ENCODE results near the gene FBN2.

Gene FBN2

GRCh38 chr5:128228008-128228407 is 310.0 kb downstream of the FBN2 start:
- no peak overlapping the region for H3K9ac ChIP-seq
- TF ChIP-seq Cebpa-rat (IDR thresholded peaks at IDR 0.05), result no peak
- H3K27ac ChIP-seq, result no peak overlapping the region
- H3K36me3 ChIP-seq, result no peaks in the 10 kb centered on the region
- H3K4me1 ChIP-seq, result peaks cover 0 to 8% (median 0%) of the 10 kb centered on the region in 10 experiments; a peak in 6 of 20 replicates
- no peaks in the 10 kb centered on the region for H4K20me1 ChIP-seq
- peak overlapping the region in 5 of 11 experiments; percentile 7 to 28 (median 17); a peak in 2 of 22 replicates for H3K4me2 ChIP-seq
- no peaks in the 10 kb centered on the region for H3K9me3 ChIP-seq (replicated peaks in 1 of 11)
- H3K4me3 ChIP-seq, result no peak overlapping the region
- no peaks in the 10 kb centered on the region for H3K27me3 ChIP-seq

DNA sequence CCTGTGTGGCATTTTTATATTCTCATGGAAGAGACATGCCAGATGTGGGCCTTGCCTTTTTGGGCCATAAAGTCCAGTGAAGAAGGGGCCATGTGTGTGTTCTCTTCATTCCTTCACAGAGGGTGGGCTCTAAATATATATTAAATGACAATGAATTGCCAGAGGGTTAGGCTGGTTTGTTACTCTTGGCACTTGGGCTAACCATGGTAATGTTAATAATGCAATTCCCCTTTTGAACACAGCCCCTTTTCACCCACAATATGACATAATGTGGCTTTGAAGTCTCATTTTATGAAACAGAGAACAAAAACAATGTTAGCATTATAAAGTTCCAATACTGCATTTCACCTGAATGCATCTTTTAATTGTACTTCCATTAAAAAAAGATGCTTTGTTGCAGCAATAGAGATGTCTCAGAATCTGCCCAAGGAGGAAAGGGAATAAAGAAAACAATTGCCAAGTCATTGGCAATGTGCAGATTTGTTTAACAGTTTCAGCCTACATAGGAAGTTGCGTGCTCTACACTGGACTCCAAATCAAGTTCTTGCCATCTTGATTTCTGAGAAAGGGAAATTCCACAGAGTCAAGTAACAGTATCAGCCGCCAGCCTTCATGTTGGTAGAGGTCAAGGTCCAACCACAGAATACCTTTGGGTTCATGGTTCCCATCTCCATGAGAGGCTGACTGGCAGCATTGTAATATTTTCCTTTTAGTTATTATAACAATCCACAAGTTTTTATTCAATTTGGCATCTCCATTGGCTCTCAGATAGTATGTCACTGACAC is 312.6 kb downstream of the FBN2 start:
- H3K4me2 ChIP-seq, result no peak overlapping the region
- H3K4me3 ChIP-seq, result no peak overlapping the region
- H3K9ac ChIP-seq, result no peak overlapping the region
- H4K20me1 ChIP-seq, result no peaks in the 10 kb centered on the region
- TF ChIP-seq Cebpa-rat (IDR thresholded peaks at IDR 0.05), result no peak
- H3K4me1 ChIP-seq, result peaks cover 0 to 8% (median 0%) of the 10 kb centered on the region in 10 experiments; a peak in 6 of 20 replicates
- no peaks in the 10 kb centered on the region for H3K36me3 ChIP-seq
- no peaks in the 10 kb centered on the region for H3K27me3 ChIP-seq
- H3K9me3 ChIP-seq (replicated peaks in 1 of 11), result no peaks in the 10 kb centered on the region
- H3K27ac ChIP-seq, result no peak overlapping the region

- peaks cover 0 to 8% (median 0%) of the 10 kb centered on the region in 10 experiments; a peak in 6 of 20 replicates for H3K4me1 ChIP-seq
- H3K27me3 ChIP-seq, result no peaks in the 10 kb centered on the region
- no peaks in the 10 kb centered on the region for H3K9me3 ChIP-seq (replicated peaks in 1 of 11)
- no peak for TF ChIP-seq Cebpa-rat (IDR thresholded peaks at IDR 0.05)
- H3K4me2 ChIP-seq, result no peak overlapping the region
- H3K27ac ChIP-seq, result no peak overlapping the region
- H3K4me3 ChIP-seq, result no peak overlapping the region
- H3K9ac ChIP-seq, result no peak overlapping the region
- no peaks in the 10 kb centered on the region for H4K20me1 ChIP-seq
- no peaks in the 10 kb centered on the region for H3K36me3 ChIP-seq
These were observed 313.7 kb downstream of the FBN2 start for GRCh38 chr5:128224336-128224735.

- H3K4me1 ChIP-seq, result no peaks in the 10 kb centered on the region
- no peaks in the 10 kb centered on the region for H4K20me1 ChIP-seq
- no peak overlapping the region for H3K4me3 ChIP-seq
- H3K27me3 ChIP-seq, result no peaks in the 10 kb centered on the region
- H3K27ac ChIP-seq, result no peak overlapping the region
- no peak overlapping the region for H3K4me2 ChIP-seq
- H3K36me3 ChIP-seq, result no peaks in the 10 kb centered on the region
- H3K9me3 ChIP-seq (replicated peaks in 1 of 11), result no peaks in the 10 kb centered on the region
- no peak overlapping the region for H3K9ac ChIP-seq
- TF ChIP-seq Cebpa-rat (IDR thresholded peaks at IDR 0.05), result no peak
These were observed 317.2 kb downstream of the FBN2 start for GRCh38 chr5:128220841-128221240.

GRCh38 chr5:128216860-128217531 is 321.0 kb downstream of the FBN2 start:
- Histone ChIP-seq H3K27ac (no peak overlapping the region), H3K4me1 (no peaks in the 10 kb centered on the region), H4K20me1 (no peaks in the 10 kb centered on the region; a peak in 1 of 22 replicates), H3K36me3 (no peaks in the 10 kb centered on the region), H3K27me3 (no peaks in the 10 kb centered on the region), H3K4me2 (no peak overlapping the region), H3K9me3 (replicated peaks in 1 of 11) (no peaks in the 10 kb centered on the region), H3K9ac (no peak overlapping the region), H3K4me3 (no peak overlapping the region)
- TF ChIP-seq Cebpa-rat (IDR thresholded peaks at IDR 0.05), result no peak

DNA sequence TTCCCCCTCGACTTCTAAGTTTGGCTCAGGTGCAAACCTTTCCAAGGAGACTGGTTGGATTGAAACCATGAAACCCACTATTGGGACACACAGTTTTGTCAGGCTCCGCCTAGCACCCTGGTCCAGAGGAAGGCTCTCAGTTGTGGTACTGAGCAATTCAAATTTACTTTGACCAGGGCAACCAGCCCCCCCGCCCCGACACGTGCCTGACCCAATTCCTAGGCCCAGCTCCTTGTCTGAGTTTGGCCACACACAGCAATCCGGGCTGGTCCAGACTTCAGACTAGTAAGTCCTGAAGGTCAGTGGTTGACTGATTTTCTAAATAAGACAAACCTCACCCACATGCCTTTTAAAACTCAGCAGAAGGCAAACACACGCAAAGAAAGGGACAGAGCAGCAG is 321.8 kb downstream of the FBN2 start:
- H3K36me3 ChIP-seq, result no peaks in the 10 kb centered on the region
- no peak overlapping the region for H3K9ac ChIP-seq
- no peaks in the 10 kb centered on the region for H3K27me3 ChIP-seq
- H3K4me2 ChIP-seq, result no peak overlapping the region
- no peak for TF ChIP-seq Cebpa-rat (IDR thresholded peaks at IDR 0.05)
- H3K4me3 ChIP-seq, result no peak overlapping the region
- no peaks in the 10 kb centered on the region for H3K4me1 ChIP-seq
- H4K20me1 ChIP-seq, result no peaks in the 10 kb centered on the region; a peak in 1 of 22 replicates
- no peaks in the 10 kb centered on the region for H3K9me3 ChIP-seq (replicated peaks in 1 of 11)
- no peak overlapping the region for H3K27ac ChIP-seq

DNA sequence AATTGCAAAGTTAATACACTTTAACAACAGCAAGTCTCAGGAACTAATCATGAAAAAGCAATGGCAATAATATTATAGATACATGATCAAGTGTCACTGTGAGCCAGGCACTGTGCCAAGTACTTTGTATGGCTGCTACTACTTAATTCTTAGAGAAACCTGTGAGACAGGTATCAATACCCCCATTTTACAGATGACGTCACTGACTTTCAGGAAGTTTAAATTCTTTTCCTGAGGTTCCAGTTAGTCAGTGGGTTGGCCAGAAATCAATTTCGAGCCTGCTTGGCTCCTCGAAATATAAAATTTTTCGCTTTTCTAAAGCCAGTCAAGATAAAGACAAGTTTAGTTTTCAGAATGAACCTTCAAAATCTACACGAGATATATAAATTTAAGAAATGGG is 324.2 kb downstream of the FBN2 start:
- Histone ChIP-seq H3K4me3 (no peak overlapping the region), H3K4me2 (no peak overlapping the region), H3K36me3 (no peaks in the 10 kb centered on the region), H4K20me1 (no peaks in the 10 kb centered on the region; a peak in 1 of 22 replicates), H3K27me3 (no peaks in the 10 kb centered on the region), H3K9me3 (replicated peaks in 1 of 11) (no peaks in the 10 kb centered on the region), H3K9ac (no peak overlapping the region), H3K4me1 (no peaks in the 10 kb centered on the region), H3K27ac (no peak overlapping the region)
- TF ChIP-seq Cebpa-rat (IDR thresholded peaks at IDR 0.05), result no peak

GRCh38 chr5:128213340-128213739 is 324.7 kb downstream of the FBN2 start:
- TF ChIP-seq Cebpa-rat (IDR thresholded peaks at IDR 0.05), result no peak

GRCh38 chr5:128212191-128212806 is 325.7 kb downstream of the FBN2 start:
- Histone ChIP-seq H3K9me3 (replicated peaks in 1 of 11) (no peaks in the 10 kb centered on the region), H3K9ac (no peak overlapping the region; a peak in 1 of 22 replicates), H3K4me3 (no peak overlapping the region), H4K20me1 (no peaks in the 10 kb centered on the region; a peak in 1 of 22 replicates), H3K27ac (no peak overlapping the region), H3K4me2 (no peak overlapping the region), H3K36me3 (no peaks in the 10 kb centered on the region), H3K4me1 (no peaks in the 10 kb centered on the region), H3K27me3 (no peaks in the 10 kb centered on the region)
- no peak for TF ChIP-seq Cebpa-rat (IDR thresholded peaks at IDR 0.05)

More at GRCh38 chr5:128213340-128213739, 324.7 kb downstream of the FBN2 start:
- no peak overlapping the region for H3K4me3 ChIP-seq
- no peak overlapping the region for H3K4me2 ChIP-seq
- no peak overlapping the region for H3K9ac ChIP-seq
- no peaks in the 10 kb centered on the region for H3K27me3 ChIP-seq
- no peaks in the 10 kb centered on the region for H3K9me3 ChIP-seq (replicated peaks in 1 of 11)
- H3K4me1 ChIP-seq, result no peaks in the 10 kb centered on the region
- H3K36me3 ChIP-seq, result no peaks in the 10 kb centered on the region
- no peak overlapping the region for H3K27ac ChIP-seq
- H4K20me1 ChIP-seq, result no peaks in the 10 kb centered on the region; a peak in 1 of 22 replicates

All from BLaER1 treated with 17β-estradiol and CSF1 and Interleukin-3, amounts not matched to agents 10 nM and 100 nM (cell line).